GM12878 (cell line): ENCODE data around the gene RUFY4.

Experiments used
- CTCF ChIP-seq, 3 experiments: IDR thresholded peaks in 2 of 3; conservative IDR thresholded peaks in 1 of 3; 2 replicates each; pipeline ENCODE4 v1.5.1; 2011; ENCODE audit warnings: low read depth in 3 of 3, low read length in 3 of 3, mild to moderate bottlenecking in 3 of 3, control low read depth in 2 of 3, moderate library complexity in 2 of 3, inconsistent platforms in 1 of 3, mixed read lengths in 1 of 3; ENCODE audit not compliant: control insufficient read depth in 2 of 3, insufficient read depth in 1 of 3; ENCODE audit errors: extremely low read depth in 1 of 3
- ELK1 ChIP-seq: IDR thresholded peaks from 2 replicates; pipeline ENCODE4 v1.6.1; 2012; ENCODE audit warnings: low read depth, low read length, improper control_type of control experiment
- NR2C2 ChIP-seq: IDR thresholded peaks from 2 replicates; pipeline ENCODE4 v1.6.1; 2011; ENCODE audit warnings: borderline replicate concordance, low read depth; ENCODE audit not compliant: control insufficient read depth, insufficient read length
- POLR2A ChIP-seq: IDR thresholded peaks from 2 replicates; pipeline ENCODE4 v1.6.1; 2011; ENCODE audit warnings: low read depth, mild to moderate bottlenecking, low read length
- SUZ12 ChIP-seq: fragments of 200-600 bp; sonication (generic); IDR thresholded peaks from one replicate; pipeline ENCODE4 v1.6.1; 2018; ENCODE audit warnings: antibody characterized with exemption, mild to moderate bottlenecking; ENCODE audit not compliant: unreplicated experiment

GRCh38 chr2:218046238-218046637 is 22.8 kb upstream of the RUFY4 start:
- no peak for TF ChIP-seq CTCF (IDR thresholded peaks at IDR 0.05 in 2 of 3, conservative IDR thresholded peaks at IDR 0.05 in 1 of 3; ENCODE audit: control insufficient read depth in 2 of 3, extremely low read depth in 1 of 3, insufficient read depth in 1 of 3, low read depth in 3 of 3, low read length in 3 of 3)
- TF ChIP-seq SUZ12 = no peak
- no peak for TF ChIP-seq POLR2A
- no peak for TF ChIP-seq ELK1
- TF ChIP-seq NR2C2 = no peak
